ENCODE data around the gene EP400.

EP400 gene

GRCh38 chr12:132033627-132034026 is 83.9 kb downstream of the EP400 start:
- Histone ChIP-seq H3F3A (ENCODE audit: insufficient read depth) (no peaks in the 10 kb centered on the region), H3K36me3 (ENCODE audit: low read length) (peaks cover 5% of the 10 kb centered on the region)

DNA sequence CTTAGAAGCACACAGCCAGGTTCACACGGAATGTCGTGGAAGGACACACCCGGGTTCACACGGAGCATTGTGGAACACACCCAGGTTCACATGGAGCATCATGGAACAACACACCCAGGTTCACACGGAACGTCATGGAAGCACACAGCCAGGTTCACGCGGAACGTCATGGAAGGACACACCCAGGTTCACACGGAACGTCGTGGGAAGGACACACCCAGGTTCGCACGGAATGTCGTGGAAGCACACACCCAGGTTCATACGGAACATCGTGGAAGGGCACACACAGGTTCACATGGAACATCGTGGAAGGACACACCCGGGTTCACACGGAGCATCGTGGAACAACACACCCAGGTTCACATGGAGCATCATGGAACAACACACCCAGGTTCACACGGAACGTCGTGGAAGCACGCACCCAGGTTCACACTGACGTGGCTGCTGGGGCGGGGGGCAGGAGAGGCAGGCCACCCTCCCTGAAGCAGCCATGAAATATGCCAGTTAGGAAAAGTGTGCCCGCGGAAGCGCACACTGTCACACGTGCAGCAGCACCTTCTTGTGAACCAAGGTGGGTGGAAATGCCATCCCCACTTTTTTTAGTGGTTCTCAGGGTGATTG is 86.4 kb downstream of the EP400 start:
- Histone ChIP-seq H3K9ac (ENCODE audit: low read length) (no peak overlapping the region), H3K4me2 (ENCODE audit: low read depth, low read length, poor library complexity, severe bottlenecking) (no peak overlapping the region), H3K36me3 (ENCODE audit: low read length) (peaks cover 5% of the 10 kb centered on the region), H3K79me2 (ENCODE audit: insufficient read depth, low read length) (no peaks in the 10 kb centered on the region), H3K27ac (ENCODE audit: low read depth, low read length) (no peak overlapping the region), H3F3A (ENCODE audit: insufficient read depth) (no peaks in the 10 kb centered on the region), H3K4me3 (ENCODE audit: insufficient read depth, low read length, poor library complexity, severe bottlenecking) (no peak overlapping the region), H3K9me2 (replicated peaks; ENCODE audit: insufficient read depth, low read length) (no peaks in the 10 kb centered on the region), H3K9me3 (ENCODE audit: insufficient read depth, low read length) (no peaks in the 10 kb centered on the region), H3K27me3 (ENCODE audit: low read length) (no peaks in the 10 kb centered on the region), H2AFZ (ENCODE audit: low read depth, low read length, severe bottlenecking) (no peak overlapping the region), H4K20me1 (ENCODE audit: low read depth, low read length) (no peaks in the 10 kb centered on the region)
- TF ChIP-seq CTCF (IDR thresholded peaks at IDR 0.05; ENCODE audit: insufficient read depth, low read length, poor library complexity, severe bottlenecking) (no peak), EZH2phosphoT487 (conservative IDR thresholded peaks at IDR 0.05; ENCODE audit: low read length) (no peak)

More at GRCh38 chr12:132033627-132034026, 83.9 kb downstream of the EP400 start:
- Histone ChIP-seq H2AFZ (ENCODE audit: low read depth, low read length, severe bottlenecking) (no peak overlapping the region), H3K27me3 (ENCODE audit: low read length) (no peaks in the 10 kb centered on the region), H4K20me1 (ENCODE audit: low read depth, low read length) (no peaks in the 10 kb centered on the region), H3K79me2 (ENCODE audit: insufficient read depth, low read length) (no peaks in the 10 kb centered on the region), H3K9ac (ENCODE audit: low read length) (no peak overlapping the region), H3K9me2 (replicated peaks; ENCODE audit: insufficient read depth, low read length) (no peaks in the 10 kb centered on the region), H3K4me2 (ENCODE audit: low read depth, low read length, poor library complexity, severe bottlenecking) (no peak overlapping the region), H3K9me3 (ENCODE audit: insufficient read depth, low read length) (no peaks in the 10 kb centered on the region), H3K4me3 (ENCODE audit: insufficient read depth, low read length, poor library complexity, severe bottlenecking) (no peak overlapping the region), H3K27ac (ENCODE audit: low read depth, low read length) (no peak overlapping the region)
- TF ChIP-seq EZH2phosphoT487 (conservative IDR thresholded peaks at IDR 0.05; ENCODE audit: low read length) (no peak), CTCF (IDR thresholded peaks at IDR 0.05; ENCODE audit: insufficient read depth, low read length, poor library complexity, severe bottlenecking) (no peak)

GRCh38 chr12:132040906-132041606 is 91.3 kb downstream of the EP400 start:
- H3K4me2 ChIP-seq (ENCODE audit: low read depth, low read length, poor library complexity, severe bottlenecking): no peak overlapping the region
- no peak overlapping the region for H3K9ac ChIP-seq (ENCODE audit: low read length)
- H3K79me2 ChIP-seq (ENCODE audit: insufficient read depth, low read length): no peaks in the 10 kb centered on the region
- no peaks in the 10 kb centered on the region for H4K20me1 ChIP-seq (ENCODE audit: low read depth, low read length)
- H3K27me3 ChIP-seq (ENCODE audit: low read length): no peaks in the 10 kb centered on the region
- no peaks in the 10 kb centered on the region for H3K9me3 ChIP-seq (ENCODE audit: insufficient read depth, low read length)
- no peak overlapping the region for H2AFZ ChIP-seq (ENCODE audit: low read depth, low read length, severe bottlenecking)
- H3K27ac ChIP-seq (ENCODE audit: low read depth, low read length): no peak overlapping the region
- H3K9me2 ChIP-seq (replicated peaks; ENCODE audit: insufficient read depth, low read length): no peaks in the 10 kb centered on the region
- no peak for TF ChIP-seq EZH2phosphoT487 (conservative IDR thresholded peaks at IDR 0.05; ENCODE audit: low read length)
- no peak overlapping the region for H3K4me3 ChIP-seq (ENCODE audit: insufficient read depth, low read length, poor library complexity, severe bottlenecking)
- H3K36me3 ChIP-seq (ENCODE audit: low read length): peaks cover 6% of the 10 kb centered on the region; the same call in 1 of the 2 replicates
- no peaks in the 10 kb centered on the region for H3F3A ChIP-seq (ENCODE audit: insufficient read depth)

DNA sequence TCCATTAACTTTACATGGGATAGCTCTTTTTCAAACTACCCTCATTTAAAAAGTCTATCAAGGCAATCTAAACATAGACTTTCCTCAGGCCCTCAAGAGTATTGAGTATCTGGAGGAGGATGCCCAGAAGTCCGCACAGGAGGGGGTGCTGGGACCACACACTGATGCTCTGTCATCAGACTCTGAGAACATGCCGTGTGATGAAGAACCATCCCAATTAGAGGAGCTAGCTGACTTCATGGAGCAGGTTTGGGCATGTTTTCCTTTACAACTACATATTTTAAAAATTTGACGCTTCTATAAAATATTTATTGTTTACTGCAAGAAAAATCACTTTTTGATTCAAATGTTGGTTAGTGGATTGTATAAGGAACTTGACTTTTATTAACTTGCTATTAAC is 93.5 kb downstream of the EP400 start:
- Histone ChIP-seq H3K9ac (ENCODE audit: low read length) (no peak overlapping the region), H3K4me2 (ENCODE audit: low read depth, low read length, poor library complexity, severe bottlenecking) (no peak overlapping the region), H4K20me1 (ENCODE audit: low read depth, low read length) (no peaks in the 10 kb centered on the region), H3F3A (ENCODE audit: insufficient read depth) (no peaks in the 10 kb centered on the region), H3K9me2 (replicated peaks; ENCODE audit: insufficient read depth, low read length) (no peaks in the 10 kb centered on the region), H3K27me3 (ENCODE audit: low read length) (no peaks in the 10 kb centered on the region), H3K79me2 (ENCODE audit: insufficient read depth, low read length) (no peaks in the 10 kb centered on the region), H3K27ac (ENCODE audit: low read depth, low read length) (no peak overlapping the region), H2AFZ (ENCODE audit: low read depth, low read length, severe bottlenecking) (no peak overlapping the region), H3K4me3 (ENCODE audit: insufficient read depth, low read length, poor library complexity, severe bottlenecking) (no peak overlapping the region), H3K36me3 (ENCODE audit: low read length) (peaks cover 6% of the 10 kb centered on the region; the same call in 1 of the 2 replicates), H3K9me3 (ENCODE audit: insufficient read depth, low read length) (no peaks in the 10 kb centered on the region)
- TF ChIP-seq EZH2phosphoT487 (conservative IDR thresholded peaks at IDR 0.05; ENCODE audit: low read length) (no peak), CTCF (IDR thresholded peaks at IDR 0.05; ENCODE audit: insufficient read depth, low read length, poor library complexity, severe bottlenecking) (no peak)
